ELF-1 (cell line): ENCODE data around the gene PRAMEF13.
"Not testable (repeated sequence)": the region's sequence is repeated elsewhere in the genome, so short reads cannot be mapped to it uniquely, and the experiment has no call there.

ENCODE experiments used
- DNase-seq: peaks from one replicate; pipeline ENCODE4 v3.0.0-alpha.2; 2016; ENCODE audit warnings: low read depth, low spot score

The PRAMEF13 gene, protein sequence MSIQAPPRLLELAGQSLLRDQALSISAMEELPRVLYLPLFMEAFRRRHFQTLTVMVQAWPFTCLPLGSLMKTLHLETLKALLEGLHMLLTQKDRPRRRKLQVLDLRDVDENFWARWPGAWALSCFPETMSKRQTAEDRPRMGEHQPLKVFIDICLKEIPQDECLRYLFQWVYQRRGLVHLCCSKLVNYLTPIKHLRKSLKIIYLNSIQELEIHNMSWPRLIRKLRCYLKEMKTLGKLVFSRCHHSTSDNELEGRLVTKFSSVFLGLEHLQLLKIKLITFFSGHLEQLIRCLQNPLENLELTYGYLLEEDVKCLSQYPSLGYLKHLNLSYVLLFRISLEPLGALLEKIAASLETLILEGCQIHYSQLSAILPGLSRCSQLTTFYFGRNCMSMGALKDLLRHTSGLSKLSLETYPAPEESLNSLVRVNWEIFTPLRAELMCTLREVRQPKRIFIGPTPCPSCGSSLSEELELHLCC

DNA sequence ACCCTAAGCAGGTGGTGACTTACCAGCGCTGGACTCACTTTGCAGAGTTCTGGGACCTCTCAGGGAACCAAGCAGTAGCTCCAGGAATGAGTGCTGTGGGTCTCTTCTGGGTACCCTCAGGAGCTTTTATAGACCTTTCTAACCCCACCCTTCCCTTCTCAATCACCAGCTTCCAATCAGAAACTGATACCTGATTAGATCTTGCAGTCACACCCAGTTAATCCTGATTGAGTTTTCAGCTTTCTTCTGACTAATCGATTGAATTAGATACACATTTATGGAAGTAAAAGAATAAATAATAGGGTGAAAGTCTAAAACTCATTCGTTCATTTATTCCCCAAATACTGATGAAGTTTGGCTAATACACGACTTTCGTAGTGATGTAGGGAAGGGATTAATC, at the start of gene PRAMEF13:
TSS of gene PRAMEF13 (minus strand) at position 101 of the 400 bp plus-strand sequence. CDS start 1,820 bp downstream, outside the sequence.
- DNase-seq = not testable (repeated sequence)

DNA sequence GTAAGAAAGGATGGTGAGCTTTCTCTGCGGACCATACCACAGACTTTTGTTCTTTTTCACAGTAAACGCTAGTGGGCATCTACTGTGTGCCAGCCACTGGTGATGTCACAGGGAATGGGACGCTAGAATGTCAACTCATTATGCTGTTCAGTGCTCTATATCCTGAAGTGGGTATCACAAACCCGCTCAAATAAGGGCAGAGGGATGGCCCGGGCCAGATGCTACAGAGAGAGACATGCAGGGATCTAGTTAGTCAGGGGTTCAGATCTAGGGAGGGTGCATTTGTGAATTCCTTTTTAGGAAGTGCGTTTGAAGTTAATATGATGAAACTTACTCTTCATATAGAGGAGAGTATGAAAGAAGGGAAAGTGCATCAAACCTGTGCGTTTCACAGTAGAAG, 45.9 kb upstream of the PRAMEF13 start:
- DNase-seq = not testable (repeated sequence)

DNA sequence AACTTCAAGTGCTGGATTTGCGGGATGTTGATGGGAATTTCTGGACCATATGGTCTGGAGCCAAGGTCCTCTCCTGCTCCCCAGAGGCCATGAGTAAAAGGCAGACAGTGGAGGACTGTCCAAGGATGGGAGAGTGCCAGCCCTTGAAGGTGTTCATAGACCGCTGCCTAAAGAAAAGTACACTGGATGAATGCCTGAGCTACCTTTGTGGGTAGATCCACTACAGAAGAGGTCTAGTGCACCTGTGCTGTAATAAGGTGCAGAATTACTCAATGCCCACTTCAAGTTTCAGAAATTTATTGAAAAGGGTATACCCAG, 45.3 kb upstream of the PRAMEF13 start:
- not testable (repeated sequence) for DNase-seq

DNA sequence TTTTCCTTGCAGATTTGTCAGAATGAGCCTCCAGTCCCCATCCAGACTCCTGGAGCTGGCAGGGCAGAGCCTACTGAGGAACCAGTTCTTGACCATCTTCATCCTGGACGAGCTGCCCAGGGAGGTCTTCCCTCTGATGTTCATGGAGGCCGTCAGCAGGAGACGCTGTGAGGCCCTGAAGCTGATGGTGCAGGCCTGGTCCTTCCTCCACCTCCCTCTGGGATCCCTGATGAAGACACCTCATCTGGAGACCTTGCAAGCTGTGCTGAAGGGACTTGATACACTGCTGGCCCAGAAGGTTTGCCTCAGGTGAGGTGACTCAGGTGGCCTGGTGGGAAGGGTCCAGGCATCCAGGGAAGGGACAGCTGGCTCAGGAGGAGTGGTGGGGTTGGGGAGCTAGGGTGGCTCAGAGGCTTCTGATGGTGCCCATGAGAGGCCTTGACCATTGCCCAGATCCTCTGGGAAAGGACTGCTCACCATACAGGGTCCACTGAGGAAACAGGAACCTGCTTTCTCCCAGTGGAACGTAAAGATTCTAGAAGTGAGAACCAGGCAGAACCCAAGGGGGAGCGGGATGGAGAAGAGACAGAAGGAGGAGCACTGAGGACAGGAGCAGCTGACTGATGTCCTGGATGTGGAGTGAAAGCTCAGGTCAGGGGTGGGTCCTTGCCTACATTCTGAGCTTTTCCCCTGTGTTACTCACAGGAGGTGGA, 44.8 kb upstream of the PRAMEF13 start:
- not testable (repeated sequence) for DNase-seq

DNA sequence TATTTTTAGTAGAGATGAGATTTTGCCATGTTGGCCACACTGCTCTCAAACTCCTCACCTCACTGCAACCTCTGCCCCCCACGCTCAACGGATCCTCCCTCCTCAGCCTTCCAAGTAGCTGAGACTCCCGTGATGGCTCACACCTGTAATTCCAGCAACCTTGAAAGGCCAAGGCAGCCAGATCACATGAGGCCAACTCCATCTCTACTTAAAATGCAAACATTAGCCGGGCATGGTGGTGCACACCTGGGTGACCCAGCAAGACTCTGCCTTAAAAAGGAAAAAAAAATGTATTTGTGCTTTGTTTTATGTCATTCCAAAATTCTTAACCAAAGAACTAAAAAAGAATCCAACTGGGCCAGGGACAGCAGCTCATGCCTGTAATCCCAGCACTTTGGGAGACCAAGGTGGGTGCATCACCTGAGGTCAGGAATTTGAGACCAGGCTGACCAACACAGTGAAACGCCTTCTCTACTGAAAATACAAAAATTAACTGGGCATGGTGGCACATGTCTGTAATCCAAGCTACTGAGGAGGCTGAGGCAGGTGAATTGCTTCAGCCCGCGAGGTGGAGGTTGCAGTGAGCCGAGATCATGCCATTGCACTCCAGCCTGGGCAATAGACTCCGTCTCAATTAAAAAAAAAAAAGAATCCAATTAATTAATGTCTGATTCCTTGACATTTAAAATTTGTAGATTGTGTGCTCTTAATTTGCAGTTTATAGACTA, 42.5 kb upstream of the PRAMEF13 start:
- DNase-seq = not testable (repeated sequence)

DNA sequence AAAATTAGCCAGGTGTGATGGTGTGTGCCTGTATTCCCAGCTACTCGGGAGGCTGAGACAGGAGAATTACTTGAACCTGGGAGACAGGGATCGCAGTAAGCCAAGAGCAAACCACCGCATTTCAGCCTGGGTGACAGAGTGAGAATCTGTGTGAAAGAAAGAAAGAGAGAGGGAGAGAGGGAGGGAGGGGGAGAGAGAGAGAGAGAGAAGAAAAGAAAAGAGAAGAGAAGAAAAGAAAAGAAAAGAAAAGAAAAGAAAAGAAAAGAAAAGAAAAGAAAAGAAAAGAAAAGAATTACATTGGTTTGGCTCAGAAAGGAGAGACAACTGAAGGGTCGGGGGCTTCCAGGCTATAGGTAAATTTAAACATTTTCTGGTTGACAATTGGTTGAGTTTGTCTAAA, 38.4 kb upstream of the PRAMEF13 start:
- DNase-seq = not testable (repeated sequence)

DNA sequence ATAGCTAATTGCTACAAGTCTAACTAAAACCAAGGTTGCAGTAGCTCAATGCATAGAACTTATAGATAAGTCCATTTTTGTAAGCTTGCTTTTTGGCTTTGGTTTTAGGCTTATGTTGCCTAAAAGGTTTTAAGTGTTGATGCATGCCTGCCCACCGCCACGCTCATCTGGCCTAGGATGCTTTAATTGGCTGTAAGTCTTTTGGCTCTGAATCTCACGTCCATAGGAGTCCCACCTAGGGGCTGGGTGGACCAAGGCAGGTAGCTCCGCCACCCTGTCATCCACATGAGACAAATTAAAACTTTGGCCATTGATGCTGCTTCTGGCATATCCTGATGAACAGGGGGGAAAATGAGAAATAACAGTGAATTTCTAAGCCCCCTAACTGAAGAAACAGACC, 36.4 kb upstream of the PRAMEF13 start:
- DNase-seq = not testable (repeated sequence)

DNA sequence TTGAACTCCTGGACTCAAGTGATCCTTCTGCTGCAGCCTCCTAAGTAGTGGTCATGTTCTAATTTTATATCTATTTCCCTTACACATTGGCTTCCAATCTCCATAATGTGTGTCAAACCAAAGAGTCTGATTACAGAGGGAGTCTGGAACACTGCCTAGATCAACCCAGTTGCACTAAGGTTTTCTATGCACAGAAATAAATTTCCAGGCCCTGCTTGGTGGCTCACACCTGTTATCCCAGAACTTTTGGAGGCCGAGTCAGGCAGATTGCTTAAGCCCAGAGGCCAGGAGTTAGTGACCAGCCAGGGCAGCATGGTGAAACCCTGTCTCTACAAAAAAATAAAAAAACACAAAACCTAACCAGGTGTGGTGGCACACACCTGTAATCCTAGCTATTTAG, 32.8 kb upstream of the PRAMEF13 start:
- DNase-seq = not testable (repeated sequence)

DNA sequence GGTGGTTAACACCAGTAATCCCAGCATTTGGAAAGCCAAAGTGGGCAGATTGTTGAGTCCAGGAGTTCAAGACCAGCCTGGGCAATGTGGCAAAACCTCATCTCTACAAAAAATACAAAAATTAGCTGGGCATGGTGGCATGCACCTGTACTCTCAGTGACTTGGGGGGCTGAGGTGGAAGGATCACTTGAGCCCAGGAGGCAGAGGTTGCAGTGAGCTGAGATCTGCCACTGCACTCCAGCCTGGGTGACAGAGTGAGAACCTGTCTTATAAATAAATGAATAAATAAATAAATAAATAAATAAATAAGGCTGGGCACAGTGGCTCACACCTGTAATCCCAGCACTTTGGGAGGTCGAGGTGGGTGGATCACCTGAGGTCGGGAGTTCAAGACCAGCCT, 30.8 kb upstream of the PRAMEF13 start:
- DNase-seq = not testable (repeated sequence)

DNA sequence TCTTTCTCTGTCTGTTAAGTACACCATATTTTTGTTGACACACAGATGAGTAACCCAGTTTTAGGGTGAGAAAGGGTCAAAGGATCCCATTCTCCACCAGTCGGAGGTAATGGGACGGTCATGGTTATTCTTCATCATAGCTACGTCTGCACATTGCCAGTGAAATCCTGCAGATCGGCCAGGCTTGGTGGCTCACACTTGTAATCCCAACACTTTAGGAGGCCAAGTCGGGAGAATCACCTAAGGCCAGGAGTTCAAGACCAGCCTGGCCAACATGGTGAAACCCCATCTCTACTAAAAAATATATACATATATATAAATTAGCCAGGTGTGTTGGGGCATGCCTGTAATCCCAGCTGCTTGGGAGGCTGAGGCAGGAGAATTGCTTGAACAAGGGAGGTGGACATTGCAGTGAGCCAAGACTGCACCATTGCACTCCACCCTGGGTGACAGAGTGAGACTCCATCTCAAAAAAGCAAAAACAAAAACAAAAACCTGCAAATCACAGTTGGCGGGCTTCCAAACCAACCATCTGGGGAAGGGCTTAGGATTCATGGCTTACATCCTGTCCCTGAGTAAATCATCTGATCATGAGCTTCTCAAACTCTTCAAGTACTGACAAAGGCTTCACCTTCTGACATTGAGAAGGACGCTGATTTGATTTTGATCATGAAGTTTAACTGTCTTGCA, 30.0 kb upstream of the PRAMEF13 start:
- DNase-seq = not testable (repeated sequence)

DNA sequence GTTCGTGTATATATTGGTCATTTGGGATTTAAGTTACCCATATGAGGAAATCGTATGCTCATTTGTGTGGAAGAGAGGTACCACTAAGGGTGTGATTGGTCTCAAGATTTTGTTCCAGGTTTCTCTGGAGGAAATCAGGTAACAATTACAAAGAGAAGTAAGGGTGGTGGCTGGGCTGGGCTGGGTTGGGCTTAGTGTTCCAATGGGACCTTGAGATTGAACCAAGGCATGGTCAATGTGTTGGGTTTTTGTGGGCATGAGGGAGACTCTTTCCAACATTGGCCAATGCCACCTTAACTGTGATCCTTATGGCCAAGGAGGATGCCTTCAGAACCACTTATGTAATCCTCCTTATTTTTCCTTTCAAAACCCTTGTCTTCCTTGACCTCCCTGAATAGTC, 29.4 kb upstream of the PRAMEF13 start:
- DNase-seq = not testable (repeated sequence)

DNA sequence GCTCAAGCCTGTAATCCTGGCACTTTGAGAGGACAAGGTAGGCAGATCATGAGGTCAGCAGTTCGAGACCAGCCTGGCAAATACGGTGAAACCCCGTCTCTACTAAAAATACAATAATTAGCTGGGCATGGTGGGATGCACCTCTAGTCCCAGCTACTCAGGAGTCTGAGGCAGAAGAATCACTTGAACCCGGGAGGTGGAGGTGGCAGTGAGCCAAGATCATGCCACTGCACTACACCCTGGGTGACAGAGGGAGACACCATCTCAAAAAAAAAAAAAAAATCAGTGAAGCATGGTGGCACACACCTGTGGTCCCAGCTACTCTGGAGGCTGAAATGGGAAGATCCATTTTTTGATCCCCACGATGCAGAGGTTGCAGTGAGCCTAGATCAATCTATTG, 28.9 kb upstream of the PRAMEF13 start:
- not testable (repeated sequence) for DNase-seq

DNA sequence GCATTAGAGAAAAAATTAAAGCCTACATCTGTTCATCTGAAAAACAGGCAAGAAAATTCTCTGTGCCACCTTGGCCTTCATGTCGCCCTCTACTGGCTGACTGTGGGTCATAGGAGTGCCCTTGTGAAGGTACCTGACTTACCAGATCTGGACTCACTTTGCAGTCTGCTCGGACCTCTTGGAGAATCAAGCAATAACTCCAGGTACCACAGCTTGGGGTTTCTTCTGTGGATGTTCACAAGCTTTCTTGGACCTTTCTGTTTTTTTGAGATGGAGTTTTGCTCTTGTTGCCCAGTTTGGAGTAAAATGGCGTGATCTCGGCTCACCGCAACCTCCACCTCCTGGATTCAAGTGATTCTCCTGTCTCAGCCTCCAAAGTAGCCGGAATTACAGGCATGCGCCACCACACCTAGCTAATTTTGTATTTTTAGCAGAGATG, 27.2 kb upstream of the PRAMEF13 start:
- DNase-seq = peak; percentile 5

DNA sequence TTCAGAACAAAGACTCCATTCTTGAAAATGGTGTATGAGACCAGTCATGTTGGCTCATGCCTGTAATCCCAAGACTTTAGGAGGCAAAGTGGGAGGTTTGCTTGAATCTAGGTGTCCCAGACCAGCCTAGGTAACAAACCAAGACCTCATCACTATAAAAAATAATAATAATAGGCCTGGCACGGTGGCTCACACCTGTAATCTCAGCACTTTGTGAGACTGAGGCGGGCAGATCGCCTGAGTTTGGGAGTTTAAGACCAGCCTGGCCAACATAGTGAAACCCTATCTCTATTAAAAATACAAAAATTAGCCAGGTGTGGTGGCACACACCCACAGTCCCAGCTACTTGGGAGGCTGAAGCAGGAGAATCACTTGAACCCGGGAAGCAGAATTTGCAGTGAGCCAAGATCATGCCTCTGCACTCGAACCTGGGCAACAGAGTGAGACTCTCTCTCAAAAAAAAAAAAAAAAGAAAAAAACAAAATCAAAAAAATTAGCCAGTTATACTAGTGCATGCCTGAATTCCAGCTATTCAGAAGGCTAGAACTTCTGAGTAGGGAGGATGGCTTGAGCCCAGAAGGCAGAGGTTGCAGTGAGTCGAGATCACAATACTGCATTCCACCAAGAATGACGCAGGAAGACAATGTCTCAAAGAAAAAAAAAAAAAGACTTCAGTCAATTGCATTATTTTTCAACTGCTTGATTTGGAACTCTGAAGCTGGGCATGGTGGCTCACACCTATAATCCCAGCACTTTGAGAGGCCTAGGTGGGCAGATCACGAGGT, 26.3 kb upstream of the PRAMEF13 start:
- DNase-seq = not testable (repeated sequence)

DNA sequence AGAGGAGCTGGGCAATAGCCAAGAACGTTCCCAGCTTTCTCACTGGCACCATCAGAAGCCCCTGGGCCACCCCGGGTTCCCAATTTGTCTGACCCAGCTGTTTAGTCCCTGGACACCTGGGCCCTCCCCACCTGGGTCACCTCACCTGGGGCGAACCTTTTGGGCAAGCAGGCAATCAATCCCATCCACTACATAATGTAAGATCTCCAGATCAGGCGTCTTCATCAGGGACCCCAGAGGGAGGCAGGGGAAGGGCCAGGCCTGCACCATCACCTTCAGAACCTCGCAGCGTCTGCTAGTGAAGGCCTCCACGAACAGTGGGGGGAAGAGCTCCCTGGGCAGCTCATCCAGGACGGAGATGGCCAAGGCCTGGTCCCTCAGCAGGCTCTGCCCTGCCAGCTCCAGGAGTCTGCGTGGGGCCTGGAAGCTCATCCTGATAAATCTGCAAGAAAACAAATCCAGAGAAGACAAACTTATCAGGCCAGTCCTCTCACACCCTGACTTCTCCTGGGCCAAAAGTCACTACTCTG, 24.5 kb upstream of the PRAMEF13 start, which contains the start of gene PRAMEF18:
TSS of gene PRAMEF18 (minus strand) at position 480 of the 530 bp plus-strand sequence. CDS start at position 432, 48 bp downstream.
- DNase-seq = not testable (repeated sequence)

DNA sequence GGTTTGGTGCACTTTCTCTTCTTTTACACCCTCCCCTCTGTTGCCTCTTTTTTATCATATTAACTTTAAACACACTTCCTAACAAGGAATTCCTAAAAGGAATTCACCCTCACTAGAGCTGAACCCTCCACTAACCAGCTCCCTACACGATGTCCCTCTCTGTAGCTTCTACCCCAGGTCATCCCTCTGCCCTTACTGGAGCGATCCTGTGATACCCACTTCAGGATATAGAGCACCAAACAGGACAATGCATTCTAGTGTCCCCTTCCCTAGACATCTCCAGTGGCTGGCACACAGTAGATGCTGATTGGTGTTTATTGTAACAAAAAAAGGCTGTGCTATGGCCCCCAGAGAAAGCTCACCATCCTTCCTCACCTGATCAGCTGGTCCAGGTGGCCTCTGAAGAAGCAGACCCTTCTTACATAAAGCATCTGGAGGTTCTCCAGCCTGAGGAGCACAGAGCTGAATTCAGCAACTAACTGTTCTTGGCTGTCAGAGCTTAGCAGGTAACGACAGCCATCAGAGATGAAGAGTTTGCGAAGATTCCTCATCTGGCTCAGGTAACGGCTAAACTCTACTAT, 23.4 kb upstream of the PRAMEF13 start:
- DNase-seq = no peak

DNA sequence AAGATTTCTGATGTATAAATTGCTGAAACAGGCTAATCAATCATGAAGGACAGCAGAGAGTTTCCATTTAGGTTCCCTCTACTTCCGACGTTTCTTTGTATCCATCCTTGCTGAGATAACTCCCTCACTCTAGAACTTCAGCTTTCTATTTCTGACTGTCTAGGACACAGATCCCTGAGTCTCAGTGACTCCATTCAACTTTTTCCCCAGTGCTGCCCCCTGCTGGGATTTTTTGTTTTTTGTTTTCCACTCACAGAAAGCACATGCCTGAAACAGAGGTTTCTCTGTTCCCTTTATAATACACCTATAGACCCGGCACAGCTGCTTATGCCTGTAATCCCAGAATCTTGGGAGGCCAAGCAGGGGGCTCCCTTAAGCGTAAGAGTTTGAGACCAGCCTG, 21.6 kb upstream of the PRAMEF13 start:
- DNase-seq = not testable (repeated sequence)

DNA sequence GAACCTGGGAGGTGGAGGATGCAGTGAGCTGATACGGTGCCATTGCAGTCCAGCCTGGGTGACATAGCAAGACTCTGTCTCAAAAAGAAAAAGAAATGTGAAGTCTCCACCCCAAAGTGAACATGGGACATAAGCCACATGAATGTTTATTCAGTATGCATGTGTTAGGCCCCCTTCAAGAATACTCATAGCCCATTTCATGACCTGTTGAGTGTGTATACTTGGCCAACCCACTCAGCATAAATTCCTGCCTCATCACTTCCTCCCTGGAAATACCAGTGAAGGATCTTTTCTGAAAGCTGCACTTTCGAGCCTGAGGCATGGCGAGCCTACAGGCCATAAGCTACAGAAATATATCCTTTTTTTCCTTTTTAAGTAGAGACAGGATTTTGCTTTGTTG, 18.0 kb upstream of the PRAMEF13 start:
- not testable (repeated sequence) for DNase-seq

DNA sequence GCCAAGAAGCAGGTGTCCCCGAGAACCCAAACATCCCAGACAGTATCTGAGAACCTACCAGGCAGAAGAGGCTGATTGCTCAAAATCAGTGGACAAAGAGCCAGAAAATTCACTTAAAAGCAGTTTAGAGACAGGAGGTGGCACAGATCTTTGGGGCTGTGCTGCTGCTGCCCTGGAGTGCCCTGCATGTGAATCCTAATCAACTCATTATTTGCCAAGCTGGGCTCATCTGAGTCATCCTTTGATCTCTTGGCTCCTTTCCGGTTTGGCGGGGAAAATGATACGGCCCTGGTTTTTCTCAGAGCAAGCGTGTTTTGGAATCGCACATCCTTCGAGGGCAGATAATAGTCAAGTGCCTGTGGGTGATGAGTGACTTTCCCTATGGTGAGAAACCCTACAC, 15.4 kb upstream of the PRAMEF13 start:
- DNase-seq = not testable (repeated sequence)

DNA sequence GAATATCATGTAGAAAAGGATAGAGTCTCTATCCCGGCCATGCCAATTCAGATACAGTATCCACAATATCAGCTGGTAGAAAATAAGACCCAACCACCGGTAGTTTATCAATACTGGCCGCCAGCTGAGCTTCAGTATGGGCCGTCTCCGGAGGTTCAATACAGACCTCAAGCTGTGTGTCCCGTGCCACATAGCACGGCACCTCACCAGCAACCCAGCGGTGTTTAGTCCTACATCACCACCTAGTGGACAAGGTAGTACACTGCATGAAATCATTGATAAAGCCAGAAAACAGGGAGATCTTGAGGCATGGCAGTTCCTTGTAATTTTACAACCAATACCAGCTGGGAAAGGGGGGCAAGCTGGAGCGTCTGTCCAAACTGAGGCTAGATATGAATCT, 7.5 kb upstream of the PRAMEF13 start:
- not testable (repeated sequence) for DNase-seq
